NCI-H2196 (cell line): Measurements from ENCODE around the gene MAP3K7CL.
"Not testable (repeated sequence)": the region's sequence is repeated elsewhere in the genome, so short reads cannot be mapped to it uniquely, and the experiment has no call there.

ENCODE experiments used
- DNase-seq: peaks from one replicate; lab custom pipeline; 2025; ENCODE audit not compliant: unreplicated experiment; lab: John Stamatoyannopoulos, UW

MAP3K7CL gene

GRCh38 chr21:29166853-29167252, 36.4 kb downstream of the MAP3K7CL start:
- no peak for DNase-seq

GRCh38 chr21:29167481-29167880, 37.0 kb downstream of the MAP3K7CL start:
- not testable (repeated sequence) for DNase-seq

GRCh38 chr21:29168891-29169315, 38.5 kb downstream of the MAP3K7CL start:
- no peak for DNase-seq

- DNase-seq, result no peak
These were observed 40.5 kb downstream of the MAP3K7CL start for GRCh38 chr21:29170944-29171343.

- no peak for DNase-seq
These were observed 41.8 kb downstream of the MAP3K7CL start for GRCh38 chr21:29172282-29172681.

GRCh38 chr21:29174607-29175013, 44.2 kb downstream of the MAP3K7CL start:
- no peak for DNase-seq

- peak; percentile 43 for DNase-seq
These were observed 45.1 kb downstream of the MAP3K7CL start for GRCh38 chr21:29175408-29176134.

GRCh38 chr21:29176471-29177120, 46.2 kb downstream of the MAP3K7CL start:
- DNase-seq, result no peak

GRCh38 chr21:29177800-29178199, 47.4 kb downstream of the MAP3K7CL start:
- DNase-seq, result no peak

- no peak for DNase-seq
These were observed 48.5 kb downstream of the MAP3K7CL start for GRCh38 chr21:29178926-29179325.

GRCh38 chr21:29179503-29179902, 49.1 kb downstream of the MAP3K7CL start:
- DNase-seq, result no peak

- DNase-seq, result no peak
These were observed 51.5 kb downstream of the MAP3K7CL start for GRCh38 chr21:29181799-29182470.

- no peak for DNase-seq
These were observed 52.2 kb downstream of the MAP3K7CL start for GRCh38 chr21:29182691-29183092.

GRCh38 chr21:29184037-29184436, 53.6 kb downstream of the MAP3K7CL start:
- DNase-seq, result no peak

GRCh38 chr21:29185172-29185571, 54.7 kb downstream of the MAP3K7CL start:
- DNase-seq, result no peak

GRCh38 chr21:29185633-29186032, 55.2 kb downstream of the MAP3K7CL start:
- no peak for DNase-seq

- no peak for DNase-seq
These were observed 55.8 kb downstream of the MAP3K7CL start for GRCh38 chr21:29186246-29186645.

GRCh38 chr21:29187944-29188343, 57.5 kb downstream of the MAP3K7CL start:
- no peak for DNase-seq

GRCh38 chr21:29189353-29189752, 58.9 kb downstream of the MAP3K7CL start:
- DNase-seq, result no peak

- DNase-seq, result no peak
These were observed 60.5 kb downstream of the MAP3K7CL start for GRCh38 chr21:29190923-29191331.

- DNase-seq, result no peak
These were observed 62.6 kb downstream of the MAP3K7CL start for GRCh38 chr21:29193072-29193471.

- no peak for DNase-seq
These were observed 63.5 kb downstream of the MAP3K7CL start for GRCh38 chr21:29193901-29194300.
